DOHH2 (cell line): ENCODE measurements around the gene KIF21A.

Source experiments
- CTCF ChIP-seq: fragments of 200-600 bp; sonication (generic); IDR thresholded peaks from one replicate; pipeline ENCODE4 v1.5.1; 2014; ENCODE audit warnings: antibody characterized with exemption, mild to moderate bottlenecking, low read depth, low read length; ENCODE audit not compliant: poor library complexity, severe bottlenecking
- EZH2phosphoT487 ChIP-seq: fragments of 200-600 bp; sonication (generic); IDR thresholded peaks from 2 replicates; pipeline ENCODE4 v1.6.1; 2017; ENCODE audit warnings: borderline replicate concordance, mild to moderate bottlenecking, antibody characterized with exemption, low read length, moderate library complexity, mixed read lengths

DNA sequence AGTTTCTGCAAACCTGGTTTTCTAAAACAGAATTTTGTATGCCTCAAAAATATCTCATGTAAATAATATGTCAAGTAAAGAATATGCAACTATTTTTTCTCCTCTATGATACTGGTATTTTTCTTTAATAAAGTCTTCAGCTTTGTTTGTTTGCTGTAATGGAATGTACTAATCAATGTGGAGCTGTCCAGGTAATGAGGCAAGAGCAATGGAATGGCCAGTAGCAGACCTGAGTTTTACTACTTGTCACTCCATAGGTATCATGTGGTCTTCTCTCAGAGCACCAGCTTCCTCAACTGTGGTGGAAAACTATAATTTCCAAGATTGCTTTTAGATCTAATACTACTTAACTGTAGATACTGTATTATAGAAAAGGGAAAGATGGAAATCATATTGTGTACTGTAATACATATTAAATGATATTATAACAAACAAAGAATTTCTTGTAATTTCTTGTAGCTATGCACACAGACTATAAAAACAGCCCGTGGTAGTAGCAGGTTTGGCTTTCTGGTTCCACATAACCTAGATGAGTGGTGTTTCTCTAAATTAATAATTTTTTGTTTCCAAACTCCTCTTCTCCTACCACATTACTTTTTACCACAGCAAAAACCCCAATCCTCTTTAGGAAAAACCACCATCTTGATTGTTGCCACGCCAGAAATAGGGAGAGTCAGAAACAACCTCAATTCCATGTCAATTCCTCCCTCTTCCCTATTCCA, 70.6 kb downstream of the KIF21A start:
- TF ChIP-seq CTCF: no peak
- TF ChIP-seq EZH2phosphoT487: no peak
